Spleen (tissue), 11 donors: ENCODE measurements around the gene MYL11. TPM values are rescaled to one million over a fixed set of nuclear protein-coding genes. Genes with fewer than 3 reads are reported as not detected.
"Not testable (repeated sequence)": the region's sequence is repeated elsewhere in the genome, so short reads cannot be mapped to it uniquely, and the experiment has no call there.

Experiments
- DNase-seq: peaks from one replicate; pipeline ENCODE4 v3.0.0-alpha.2; 2020
- H3K27ac ChIP-seq, 8 donors: fragments of 200-600 bp; sonication (generic) in 7 of 8; 1 replicate in 4 of 8; 2 replicates in 4 of 8; pipeline versions ENCODE4 v1.5.0 to v1.8.0; 2016 to 2021; ENCODE audit warnings: inconsistent platforms in 4 of 8, mild to moderate bottlenecking in 4 of 8, moderate library complexity in 1 of 8
- H3K27me3 ChIP-seq, 7 donors: fragments of 200-600 bp; sonication (generic) in 6 of 7; replicated peaks in 1 of 7; 1 replicate in 4 of 7; 2 replicates in 3 of 7; pipeline versions ENCODE4 v1.5.0 to v1.8.0; 2016 to 2021; ENCODE audit warnings: inconsistent platforms in 3 of 7, mild to moderate bottlenecking in 1 of 7
- H3K36me3 ChIP-seq, 6 donors: fragments of 200-600 bp; sonication (generic) in 5 of 6; 1 replicate in 4 of 6; 2 replicates in 2 of 6; pipeline versions ENCODE4 v1.5.0 to v1.8.0; 2016 to 2021; ENCODE audit warnings: inconsistent platforms in 2 of 6
- H3K4me1 ChIP-seq, 6 donors: fragments of 200-600 bp; sonication (generic) in 5 of 6; 1 replicate in 3 of 6; 2 replicates in 3 of 6; pipeline versions ENCODE4 v1.5.0 to v1.8.0; 2016 to 2021; ENCODE audit warnings: inconsistent platforms in 3 of 6
- H3K4me3 ChIP-seq, 8 donors: fragments of 200-600 bp; sonication (generic) in 7 of 8; 1 replicate in 4 of 8; 2 replicates in 4 of 8; pipeline versions ENCODE4 v1.5.0 to v1.8.0; 2016 to 2021; ENCODE audit warnings: inconsistent platforms in 4 of 8, mild to moderate bottlenecking in 4 of 8, moderate library complexity in 2 of 8
- H3K9me3 ChIP-seq, 8 donors: fragments of 200-600 bp; sonication (generic) in 7 of 8; 1 replicate in 4 of 8; 2 replicates in 4 of 8; pipeline versions ENCODE4 v1.5.0 to v1.8.0; 2016 to 2021; ENCODE audit warnings: inconsistent platforms in 4 of 8
- CTCF ChIP-seq, 11 experiments: fragments of 200-600 bp in 7 of 11; fragments of 450-650 bp in 4 of 11; sonication (generic) in 4 of 11; IDR thresholded peaks in 8 of 11; conservative IDR thresholded peaks in 3 of 11; 1 replicate in 7 of 11; 2 replicates in 4 of 11; pipeline versions ENCODE4 v1.4.0 to v1.8.0; 2016 to 2021; ENCODE audit warnings: antibody characterized with exemption in 11 of 11, inconsistent platforms in 4 of 11, mild to moderate bottlenecking in 1 of 11
- POLR2A ChIP-seq, 3 donors: fragments of 450-650 bp; IDR thresholded peaks; one replicate each; pipeline ENCODE4 v1.5.1; 2017; ENCODE audit warnings: antibody characterized with exemption in 3 of 3, mild to moderate bottlenecking in 1 of 3
- POLR2AphosphoS5 ChIP-seq, 3 donors: sonication (generic); formaldehyde crosslinking; IDR thresholded peaks; one replicate each; pipeline ENCODE4 v1.5.1; 2017; ENCODE audit warnings: antibody characterized with exemption in 3 of 3
- WGBS, 5 donors: extraction: QIAGEN DNeasy Blood & Tissue Kit in 3 of 5; methylation state at CpG; one replicate each; pipeline versions ENCODE4 v1.1.5 to v1.1.7; 2013 to 2018; 5-methylcytosine and 5-hydroxymethylcytosine counted together
- intact Hi-C: fragments of 100-400 bp; cut with DNase I; formaldehyde crosslinking; loops from one replicate; pipeline ENCODE4 v1.15.0; 2023; ENCODE audit warnings: low total_unique reads
- polyA plus RNA-seq, 3 donors: library from polyadenylated mRNA; stranded (reverse); fragments of 200-250 nt; gene quantifications; one replicate each; pipeline ENCODE4 v1.2.1, GENCODE V29; 2013
- total RNA-seq, 7 donors: library from RNA; depleted of rRNA in 3 of 7; stranded (reverse); fragments of >200 nt in 3 of 7; fragmentation: NEBNext Ultra II Directional in 4 of 7; extraction: Animal tissue kit (Norgen Biotek cat#: 25700) in 4 of 7; gene quantifications; one replicate each; pipeline versions ENCODE4 v1.1.0 to v1.2.1, GENCODE V29; 2016 to 2021
- donor health status: healthy with polysubstance abuse.
- donor health status: DM: no; HTN: no; CAD: no; lungs with moderate emphysema.
- donor health status: DM: no; HTN: no; CAD: no.
- donor health status: Bipolar disorder and iron deficiency.
- donor health status: healthy.
- donor health status: DM: no; HTN: no; CAD: no.
- donor health status: DM: yes; HTN: yes; CAD: no.

Gene MYL11
- total and polyA plus RNA-seq, 10 donors: 1.4 to 4.3 (median 2.8) TPM; not detected in 6

DNA sequence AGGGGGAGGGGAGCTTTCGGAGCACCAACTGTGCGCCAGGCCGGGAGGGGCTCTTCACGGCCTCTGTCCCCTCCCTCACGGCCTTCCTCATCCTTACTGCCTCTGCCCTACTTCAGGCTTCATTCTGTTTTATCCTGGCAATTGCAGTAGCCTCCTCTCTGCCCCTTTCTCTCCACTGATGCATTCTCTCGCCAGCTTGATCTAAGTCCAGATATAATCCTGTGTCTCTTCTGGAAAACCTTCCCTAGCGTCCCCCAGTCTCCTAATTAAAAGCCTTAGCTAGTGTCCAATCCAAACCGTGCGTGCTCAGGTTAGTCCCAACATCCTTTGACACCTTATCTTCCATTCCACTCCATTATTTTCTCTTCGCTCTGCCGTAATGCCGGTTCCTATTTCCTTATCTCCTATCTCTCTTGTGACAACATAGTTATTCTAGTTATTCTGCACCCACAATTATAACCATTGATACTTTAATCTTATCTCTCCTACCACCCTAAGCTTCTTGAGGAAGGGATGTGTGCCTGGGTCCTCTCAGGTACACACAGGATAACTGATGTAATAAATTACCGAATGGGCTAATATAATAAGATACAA, 21.5 kb downstream of the MYL11 start:
- no peaks in the 10 kb centered on the region for H3K27me3 ChIP-seq
- TF ChIP-seq POLR2A (IDR thresholded peaks at IDR 0.05) (no peak), POLR2AphosphoS5 (IDR thresholded peaks at IDR 0.05) (no peak), CTCF (IDR thresholded peaks at IDR 0.05 in 8 of 11, conservative IDR thresholded peaks at IDR 0.05 in 3 of 11) (no peak)
- H3K27ac ChIP-seq: peak overlapping the region; percentile 51 to 82 (median 76)
- intact Hi-C loops: no loop called here
- peak overlapping the region; percentile 57 to 87 (median 82) for H3K4me3 ChIP-seq
- 19 to 24% (median 22%) methylated on average over 13 of the region's 13 CpGs for WGBS, 5 donors
- H3K4me1 ChIP-seq: peaks cover 10 to 68% (median 48%) of the 10 kb centered on the region in 6 donors
- H3K36me3 ChIP-seq: peaks cover 0 to 20% (median 13%) of the 10 kb centered on the region in 6 donors
- no peaks in the 10 kb centered on the region for H3K9me3 ChIP-seq
- no peak for DNase-seq

GRCh38 chr16:30396627-30397026, 22.0 kb downstream of the MYL11 start:
- intact Hi-C loops, H3K9me3 ChIP-seq, H3K27me3 ChIP-seq, DNase-seq, H3K27ac ChIP-seq: not testable (repeated sequence)
- Histone ChIP-seq H3K4me3 (peak overlapping the region in 1 of 8 donors; percentile 6), H3K4me1 (peaks cover 10 to 74% (median 52%) of the 10 kb centered on the region in 6 donors), H3K36me3 (peaks cover 0 to 20% (median 13%) of the 10 kb centered on the region in 6 donors)
- WGBS, 5 donors: 81 to 85% (median 84%) methylated on average over 4 of the region's 4 CpGs

GRCh38 chr16:30397056-30397455, 22.5 kb downstream of the MYL11 start:
- no peak for TF ChIP-seq POLR2A (IDR thresholded peaks at IDR 0.05)
- peaks cover 0 to 20% (median 13%) of the 10 kb centered on the region in 6 donors for H3K36me3 ChIP-seq
- H3K9me3 ChIP-seq: no peaks in the 10 kb centered on the region
- intact Hi-C loops: no loop called here
- DNase-seq: no peak
- 41 to 59% (median 54%) methylated on average over 4 of the region's 4 CpGs for WGBS, 5 donors
- peaks cover 10 to 76% (median 52%) of the 10 kb centered on the region in 6 donors for H3K4me1 ChIP-seq
- H3K27ac ChIP-seq: no peak overlapping the region
- H3K4me3 ChIP-seq: peak overlapping the region in 1 of 8 donors; percentile 6
- H3K27me3 ChIP-seq: no peaks in the 10 kb centered on the region

DNA sequence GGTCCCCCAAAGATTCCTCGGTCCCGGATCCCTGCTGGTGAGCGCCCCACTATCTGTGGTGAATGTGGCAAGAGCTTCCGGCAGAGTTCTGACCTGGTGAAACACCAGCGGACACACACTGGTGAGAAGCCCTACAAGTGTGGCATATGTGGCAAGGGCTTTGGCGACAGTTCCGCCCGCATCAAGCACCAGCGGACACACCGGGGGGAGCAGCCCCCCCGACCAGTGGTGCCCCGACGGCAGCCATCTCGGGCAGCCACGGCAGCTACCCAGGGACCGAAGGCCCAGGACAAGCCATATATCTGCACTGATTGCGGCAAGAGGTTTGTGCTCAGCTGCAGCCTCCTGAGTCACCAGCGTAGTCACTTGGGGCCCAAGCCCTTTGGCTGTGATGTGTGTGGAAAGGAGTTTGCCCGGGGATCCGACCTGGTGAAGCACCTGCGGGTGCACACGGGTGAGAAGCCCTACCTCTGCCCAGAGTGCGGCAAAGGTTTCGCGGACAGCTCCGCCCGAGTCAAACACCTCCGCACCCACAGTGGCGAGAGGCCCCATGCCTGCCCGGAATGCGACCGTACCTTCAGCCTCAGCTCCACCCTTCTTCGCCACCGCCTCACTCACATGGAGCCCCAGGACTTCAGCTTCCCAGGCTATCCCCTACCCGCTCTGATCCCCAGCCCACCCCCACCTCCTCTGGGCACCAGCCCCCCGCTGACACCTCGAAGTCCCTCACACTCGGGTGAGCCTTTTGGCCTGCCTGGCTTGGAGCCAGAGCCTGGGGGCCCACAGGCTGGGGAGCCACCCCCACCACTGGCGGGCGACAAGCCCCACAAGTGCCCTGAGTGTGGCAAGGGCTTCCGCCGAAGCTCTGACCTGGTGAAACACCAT, 23.4 kb downstream of the MYL11 start:
- no peaks in the 10 kb centered on the region for H3K27me3 ChIP-seq
- TF ChIP-seq CTCF (IDR thresholded peaks at IDR 0.05 in 8 of 11, conservative IDR thresholded peaks at IDR 0.05 in 3 of 11) (no peak), POLR2AphosphoS5 (IDR thresholded peaks at IDR 0.05) (no peak), POLR2A (IDR thresholded peaks at IDR 0.05) (no peak)
- H3K36me3 ChIP-seq: peaks cover 0 to 20% (median 13%) of the 10 kb centered on the region in 6 donors
- H3K9me3 ChIP-seq: no peaks in the 10 kb centered on the region
- no peak overlapping the region for H3K27ac ChIP-seq
- WGBS, 5 donors: 88 to 94% (median 90%) methylated on average over 25 to 42 of the region's 42 CpGs
- peaks cover 10 to 80% (median 52%) of the 10 kb centered on the region in 6 donors for H3K4me1 ChIP-seq
- peak; percentile 76 for DNase-seq
- intact Hi-C loops: no loop called here
- no peak overlapping the region for H3K4me3 ChIP-seq
